ENCODE data around the gene CACNA1F.
A peak's percentile ranks its signal among the peaks of the same experiment; 100 is the strongest.

CACNA1F gene

GRCh38 chrX:49171752-49172279, 61.3 kb downstream of the CACNA1F start, which contains the start of gene PLP2:
TSS of gene PLP2 (plus strand) at chrX:49171898. CDS start at chrX:49172001, 103 bp downstream.
- CTCF ChIA-PET: no interaction called here
- Histone ChIP-seq H3K27ac (ENCODE audit: insufficient read depth in 1 of 2, low read depth in 1 of 2, low read length in 2 of 2, poor library complexity in 1 of 2, severe bottlenecking in 2 of 2) (peak within 1 kb of the TSS; percentile 2 to 66), H3K9me3 (ENCODE audit: control extremely low read depth in 1 of 5, control insufficient read depth in 4 of 5, insufficient read depth in 2 of 5, low read depth in 1 of 5, low read length in 4 of 5) (peaks cover 0 to 5% (median 0%) of the 10 kb centered on the region in 5 experiments), H3K4me1 (ENCODE audit: control extremely low read depth in 1 of 4, control insufficient read depth in 4 of 4, insufficient read depth in 4 of 4, low read length in 3 of 4) (peaks cover 9 to 60% (median 33%) of the 10 kb centered on the region in 4 experiments), H3K27me3 (replicated peaks in 2 of 5; ENCODE audit: control insufficient read depth in 4 of 5, insufficient read depth in 5 of 5, low read length in 4 of 5) (no peaks in the 10 kb centered on the region), H3K4me3 (ENCODE audit: control insufficient read depth in 1 of 7, extremely low read depth in 1 of 7, insufficient read depth in 4 of 7, low read depth in 2 of 7, low read length in 6 of 7) (peak within 1 kb of the TSS; percentile 39 to 82 (median 69)), H3K36me3 (ENCODE audit: control insufficient read depth in 4 of 4, insufficient read depth in 4 of 4, low read length in 3 of 4) (peaks cover 0 to 28% (median 6%) of the 10 kb centered on the region in 4 experiments)
- WGBS (ENCODE audit: insufficient coverage): 58% methylated on average over 29 of the region's 46 CpGs
- POLR2A ChIA-PET: interaction anchor here (0.6 to 0.7 kb wide), 2 partner anchors 10 to 23 kb away, joined by 3 read pairs; no protein-coding TSS in a partner anchor
- peak in 2 of 3 donors; percentile 48 to 68 for DNase-seq

- peaks cover 0 to 8% (median 0%) of the 10 kb centered on the region in 5 experiments for H3K9me3 ChIP-seq (ENCODE audit: control extremely low read depth in 1 of 5, control insufficient read depth in 4 of 5, insufficient read depth in 2 of 5, low read depth in 1 of 5, low read length in 4 of 5)
- H3K27me3 ChIP-seq (replicated peaks in 2 of 5; ENCODE audit: control insufficient read depth in 4 of 5, insufficient read depth in 5 of 5, low read length in 4 of 5): no peaks in the 10 kb centered on the region
- ChIA-PET CTCF (interaction anchor here (1.0 to 5.2 kb wide), 8 partner anchors 9 to 213 kb away, joined by 3 to 27 read pairs (median 5); no protein-coding TSS in a partner anchor), POLR2A (interaction anchor here (0.8 to 2.1 kb wide), 5 partner anchors 8 to 166 kb away, joined by 5 to 10 read pairs (median 6); partner anchors contain the start of gene GRIPAP1)
- DNase-seq: no peak
- peak overlapping the region in 6 of 7 experiments; percentile 19 to 69 (median 44) for H3K4me3 ChIP-seq (ENCODE audit: control insufficient read depth in 1 of 7, extremely low read depth in 1 of 7, insufficient read depth in 4 of 7, low read depth in 2 of 7, low read length in 6 of 7)
- H3K27ac ChIP-seq (ENCODE audit: insufficient read depth in 1 of 2, low read depth in 1 of 2, low read length in 2 of 2, poor library complexity in 1 of 2, severe bottlenecking in 2 of 2): peak overlapping the region; percentile 74 to 92
- 64% methylated on average over 3 of the region's 3 CpGs for WGBS (ENCODE audit: insufficient coverage)
- H3K4me1 ChIP-seq (ENCODE audit: control extremely low read depth in 1 of 4, control insufficient read depth in 4 of 4, insufficient read depth in 4 of 4, low read length in 3 of 4): peaks cover 6 to 66% (median 44%) of the 10 kb centered on the region in 4 experiments
- H3K36me3 ChIP-seq (ENCODE audit: control insufficient read depth in 4 of 4, insufficient read depth in 4 of 4, low read length in 3 of 4): no peaks in the 10 kb centered on the region
These were observed 65.4 kb downstream of the CACNA1F start for GRCh38 chrX:49167740-49168108.

- Histone ChIP-seq H3K4me1 (ENCODE audit: control extremely low read depth in 1 of 4, control insufficient read depth in 4 of 4, insufficient read depth in 4 of 4, low read length in 3 of 4) (peaks cover 6 to 65% (median 41%) of the 10 kb centered on the region in 4 experiments), H3K4me3 (ENCODE audit: control insufficient read depth in 1 of 7, extremely low read depth in 1 of 7, insufficient read depth in 4 of 7, low read depth in 2 of 7, low read length in 6 of 7) (peak overlapping the region in 6 of 7 experiments; percentile 44 to 69 (median 51)), H3K27me3 (replicated peaks in 2 of 5; ENCODE audit: control insufficient read depth in 4 of 5, insufficient read depth in 5 of 5, low read length in 4 of 5) (no peaks in the 10 kb centered on the region), H3K9me3 (ENCODE audit: control extremely low read depth in 1 of 5, control insufficient read depth in 4 of 5, insufficient read depth in 2 of 5, low read depth in 1 of 5, low read length in 4 of 5) (peaks cover 0 to 8% (median 0%) of the 10 kb centered on the region in 5 experiments), H3K36me3 (ENCODE audit: control insufficient read depth in 4 of 4, insufficient read depth in 4 of 4, low read length in 3 of 4) (no peaks in the 10 kb centered on the region), H3K27ac (ENCODE audit: insufficient read depth in 1 of 2, low read depth in 1 of 2, low read length in 2 of 2, poor library complexity in 1 of 2, severe bottlenecking in 2 of 2) (peak overlapping the region; percentile 74 to 92)
- CTCF ChIA-PET: interaction anchor here (0.7 to 5.2 kb wide), 12 partner anchors 8 to 212 kb away, joined by 3 to 27 read pairs (median 4); no protein-coding TSS in a partner anchor
- POLR2A ChIA-PET: interaction anchor here (0.6 to 2.1 kb wide), 12 partner anchors 8 to 269 kb away, joined by 3 to 10 read pairs (median 4); partner anchors contain the start of genes GRIPAP1, PQBP1 and TIMM17B
- WGBS (ENCODE audit: insufficient coverage): 40% methylated on average over 33 of the region's 35 CpGs
- peak; percentile 92 to 97 (median 97) for DNase-seq
These were observed 66.0 kb downstream of the CACNA1F start for GRCh38 chrX:49166914-49167739.

- Histone ChIP-seq H3K9me3 (ENCODE audit: control extremely low read depth in 1 of 5, control insufficient read depth in 4 of 5, insufficient read depth in 2 of 5, low read depth in 1 of 5, low read length in 4 of 5) (peaks cover 0 to 3% (median 0%) of the 10 kb centered on the region in 5 experiments), H3K27me3 (replicated peaks in 2 of 5; ENCODE audit: control insufficient read depth in 4 of 5, insufficient read depth in 5 of 5, low read length in 4 of 5) (no peaks in the 10 kb centered on the region), H3K4me1 (ENCODE audit: control extremely low read depth in 1 of 4, control insufficient read depth in 4 of 4, insufficient read depth in 4 of 4, low read length in 3 of 4) (peaks cover 6 to 60% (median 40%) of the 10 kb centered on the region in 4 experiments), H3K4me3 (ENCODE audit: control insufficient read depth in 1 of 7, extremely low read depth in 1 of 7, insufficient read depth in 4 of 7, low read depth in 2 of 7, low read length in 6 of 7) (peak overlapping the region; percentile 25 to 69 (median 51)), H3K27ac (ENCODE audit: insufficient read depth in 1 of 2, low read depth in 1 of 2, low read length in 2 of 2, poor library complexity in 1 of 2, severe bottlenecking in 2 of 2) (peak overlapping the region; percentile 74 to 92), H3K36me3 (ENCODE audit: control insufficient read depth in 4 of 4, insufficient read depth in 4 of 4, low read length in 3 of 4) (no peaks in the 10 kb centered on the region)
- WGBS (ENCODE audit: insufficient coverage): 38% methylated on average over 38 of the region's 61 CpGs
- ChIA-PET CTCF (interaction anchor here (0.7 to 5.2 kb wide), 10 partner anchors 11 to 85 kb away, joined by 3 to 27 read pairs (median 6); no protein-coding TSS in a partner anchor), POLR2A (interaction anchor here (0.6 to 2.1 kb wide), 11 partner anchors 9 to 268 kb away, joined by 3 to 10 read pairs (median 4); partner anchors contain the start of genes GRIPAP1, PQBP1 and TIMM17B)
- peak; percentile 85 to 94 (median 91) for DNase-seq
These were observed 66.9 kb downstream of the CACNA1F start for GRCh38 chrX:49165901-49166881.

- ChIA-PET POLR2A (interaction anchor here (0.7 kb wide), 1 partner anchor 90 kb away, joined by 4 read pairs; no protein-coding TSS in a partner anchor), CTCF (interaction anchor here (0.6 to 1.8 kb wide), 8 partner anchors 9 to 32 kb away, joined by 3 to 7 read pairs (median 4); no protein-coding TSS in a partner anchor)
- H3K9me3 ChIP-seq (ENCODE audit: control extremely low read depth in 1 of 5, control insufficient read depth in 4 of 5, insufficient read depth in 2 of 5, low read depth in 1 of 5, low read length in 4 of 5): peaks cover 0 to 3% (median 0%) of the 10 kb centered on the region in 5 experiments
- peak overlapping the region in 1 of 7 experiments; percentile 50 for H3K4me3 ChIP-seq (ENCODE audit: control insufficient read depth in 1 of 7, extremely low read depth in 1 of 7, insufficient read depth in 4 of 7, low read depth in 2 of 7, low read length in 6 of 7)
- H3K27ac ChIP-seq (ENCODE audit: insufficient read depth in 1 of 2, low read depth in 1 of 2, low read length in 2 of 2, poor library complexity in 1 of 2, severe bottlenecking in 2 of 2): peak overlapping the region in 1 of 2 experiments; percentile 92
- WGBS (ENCODE audit: insufficient coverage): 87% methylated on average over 28 of the region's 31 CpGs
- no peaks in the 10 kb centered on the region for H3K36me3 ChIP-seq (ENCODE audit: control insufficient read depth in 4 of 4, insufficient read depth in 4 of 4, low read length in 3 of 4)
- H3K4me1 ChIP-seq (ENCODE audit: control extremely low read depth in 1 of 4, control insufficient read depth in 4 of 4, insufficient read depth in 4 of 4, low read length in 3 of 4): peaks cover 6 to 66% (median 44%) of the 10 kb centered on the region in 4 experiments
- H3K27me3 ChIP-seq (replicated peaks in 2 of 5; ENCODE audit: control insufficient read depth in 4 of 5, insufficient read depth in 5 of 5, low read length in 4 of 5): no peaks in the 10 kb centered on the region
- no peak for DNase-seq
These were observed 68.4 kb downstream of the CACNA1F start for GRCh38 chrX:49164589-49165360.

All from common myeloid progenitor, CD34-positive (primary cell).